IPS DF 4.7 (cell line): ENCODE data around the gene SAP30BP.

Experiments
- DNase-seq: peaks from one replicate; pipeline ENCODE4 v3.0.0-alpha.2; 2013; ENCODE audit warnings: low spot score; ENCODE audit errors: extremely low read depth

SAP30BP gene

DNA sequence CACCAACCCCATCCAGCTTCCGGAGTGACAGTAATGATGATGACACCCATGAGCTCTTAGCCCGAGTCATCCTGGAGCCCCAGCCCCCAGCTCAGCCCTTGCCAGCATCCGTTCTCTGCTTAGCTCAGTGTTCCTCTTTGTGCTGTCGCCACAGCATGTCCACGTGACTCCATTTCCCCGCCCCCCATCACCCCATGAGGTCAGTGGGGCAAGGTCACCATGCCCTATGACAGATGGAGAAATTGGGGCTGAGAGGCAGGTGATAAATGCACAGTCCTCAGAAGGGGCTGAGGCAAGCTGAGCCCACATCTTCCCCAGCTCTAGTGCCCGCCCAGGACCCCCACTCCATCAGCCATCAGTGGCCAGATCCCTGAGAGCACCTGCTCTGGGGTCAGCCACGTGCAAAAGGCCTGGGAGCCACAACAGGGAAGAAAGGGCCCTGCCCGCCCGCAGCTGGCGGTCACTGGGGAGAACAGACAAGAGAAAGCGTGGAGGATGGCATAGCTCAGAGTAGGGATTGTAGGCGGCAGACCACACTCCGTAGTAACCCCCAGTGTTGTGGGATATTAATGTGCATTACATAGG, 71.2 kb downstream of the SAP30BP start:
- no peak for DNase-seq

DNA sequence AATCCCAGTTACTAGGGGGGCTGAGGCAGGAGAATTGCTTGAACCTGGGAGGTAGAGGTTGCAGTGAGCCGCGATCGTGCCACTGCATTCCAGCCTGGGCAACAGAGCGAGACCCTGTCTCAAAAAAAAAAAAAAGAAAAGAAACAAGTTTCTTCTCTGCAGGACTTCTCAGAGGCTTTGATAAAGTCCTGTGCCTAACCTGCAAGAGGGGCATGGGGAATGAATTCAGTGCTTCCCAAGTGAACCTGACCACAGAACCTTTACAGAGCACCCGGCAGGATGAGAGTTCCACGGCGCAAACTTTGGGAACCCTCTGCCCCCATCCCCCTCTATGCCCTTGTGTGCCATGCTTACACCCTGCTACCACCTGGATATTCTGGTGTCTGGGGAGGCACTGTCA, 72.0 kb downstream of the SAP30BP start:
- DNase-seq: no peak

DNA sequence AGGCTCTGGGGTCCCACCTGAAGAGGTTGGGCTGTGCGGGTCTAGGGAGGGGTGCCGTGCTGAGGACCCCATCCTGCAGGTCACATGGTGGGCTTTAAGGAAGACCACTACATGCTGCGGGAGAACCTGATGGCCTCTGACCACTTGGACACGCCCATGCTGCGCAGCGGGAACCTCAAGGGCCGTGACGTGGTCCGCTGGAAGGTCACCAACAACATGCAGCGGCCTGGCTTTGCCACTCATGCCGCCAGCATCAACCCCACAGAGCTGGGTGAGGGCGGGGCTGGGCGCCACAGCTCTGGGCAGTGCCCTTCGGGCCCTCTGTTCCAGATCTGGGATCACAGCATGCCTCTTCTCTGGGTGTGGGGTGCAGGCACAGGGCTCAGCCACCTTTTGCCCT, 72.7 kb downstream of the SAP30BP start:
- DNase-seq: no peak

DNA sequence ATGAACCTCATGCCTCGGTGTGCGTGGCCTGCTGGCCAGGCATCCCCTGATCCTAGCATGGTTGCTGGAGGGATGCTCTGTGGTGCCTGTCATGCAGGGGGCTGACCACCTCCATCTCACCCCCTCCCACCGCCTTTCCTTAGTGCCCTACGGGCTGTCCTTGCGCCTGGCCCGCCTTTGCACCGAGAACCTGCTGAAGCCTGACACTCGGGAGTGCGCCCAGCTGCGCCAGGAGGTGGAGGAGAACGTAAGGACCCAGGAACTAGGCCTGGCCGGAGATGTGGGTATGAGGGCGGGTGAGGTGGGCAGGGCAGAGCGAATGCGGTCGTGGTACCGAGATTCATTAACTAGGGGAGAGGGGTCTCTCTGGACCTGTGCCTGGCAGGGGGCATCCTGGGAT, 73.1 kb downstream of the SAP30BP start:
- DNase-seq: no peak

DNA sequence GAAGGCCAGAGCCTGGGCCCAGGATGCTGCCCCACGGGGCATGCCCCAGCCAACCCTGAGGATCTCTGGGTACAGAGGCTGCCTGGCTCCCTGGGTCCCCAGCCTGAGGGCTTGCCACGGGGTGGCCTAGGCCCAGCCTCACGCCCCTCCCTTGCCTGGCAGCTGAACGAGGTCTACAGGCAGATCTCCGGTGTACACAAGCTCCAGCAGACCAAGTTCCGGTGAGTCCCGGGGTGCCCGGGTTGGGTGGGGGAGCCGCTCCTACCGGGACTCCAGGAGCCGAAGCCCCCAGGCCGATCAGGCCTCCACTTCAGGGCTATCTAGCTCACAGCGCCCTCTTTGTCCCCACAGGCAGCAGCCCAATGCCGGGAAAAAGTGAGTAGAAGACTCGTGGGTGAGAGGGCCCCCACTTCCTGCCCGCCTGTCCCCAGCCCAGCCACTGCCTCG, 73.5 kb downstream of the SAP30BP start:
- no peak for DNase-seq

DNA sequence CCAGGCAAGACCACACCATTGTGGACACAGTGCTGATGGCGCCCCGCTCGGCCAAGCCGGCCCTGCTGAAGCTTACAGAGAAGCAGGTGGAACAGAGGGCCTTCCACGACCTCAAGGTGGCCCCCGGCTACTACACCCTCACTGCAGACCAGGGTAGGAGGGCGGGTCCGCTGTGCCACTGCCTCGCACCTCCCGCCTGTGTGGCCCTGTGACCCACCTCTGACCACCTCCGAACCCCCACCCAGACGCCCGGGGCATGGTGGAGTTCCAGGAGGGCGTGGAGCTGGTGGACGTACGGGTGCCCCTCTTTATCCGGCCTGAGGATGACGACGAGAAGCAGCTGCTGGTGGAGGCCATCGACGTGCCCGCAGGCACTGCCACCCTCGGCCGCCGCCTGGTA, 75.2 kb downstream of the SAP30BP start:
- no peak for DNase-seq

DNA sequence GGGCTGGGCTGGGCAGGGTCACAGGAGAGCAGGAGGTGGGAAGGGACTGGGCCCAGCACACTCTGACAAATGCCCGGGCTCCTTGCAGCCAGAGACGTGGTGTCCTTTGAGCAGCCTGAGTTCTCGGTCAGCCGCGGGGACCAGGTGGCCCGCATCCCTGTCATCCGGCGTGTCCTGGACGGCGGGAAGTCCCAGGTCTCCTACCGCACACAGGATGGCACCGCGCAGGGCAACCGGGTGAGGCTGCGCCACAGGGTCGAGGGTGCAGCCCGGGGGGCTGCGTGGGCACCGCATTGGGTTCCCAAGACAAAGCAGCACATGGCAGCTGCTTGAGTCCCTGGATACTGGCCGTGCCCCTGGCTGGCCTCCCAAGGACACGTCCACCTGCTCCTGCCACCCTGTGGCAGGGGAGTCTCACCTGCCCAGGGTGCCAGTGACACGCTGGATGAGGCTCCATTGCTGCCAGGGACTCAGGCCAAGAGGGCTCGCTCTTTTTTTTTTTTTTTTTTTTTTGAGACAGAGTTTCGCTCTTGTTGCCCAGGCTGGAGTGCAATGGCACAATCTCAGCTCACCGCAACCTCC, 76.6 kb downstream of the SAP30BP start:
- no peak for DNase-seq

DNA sequence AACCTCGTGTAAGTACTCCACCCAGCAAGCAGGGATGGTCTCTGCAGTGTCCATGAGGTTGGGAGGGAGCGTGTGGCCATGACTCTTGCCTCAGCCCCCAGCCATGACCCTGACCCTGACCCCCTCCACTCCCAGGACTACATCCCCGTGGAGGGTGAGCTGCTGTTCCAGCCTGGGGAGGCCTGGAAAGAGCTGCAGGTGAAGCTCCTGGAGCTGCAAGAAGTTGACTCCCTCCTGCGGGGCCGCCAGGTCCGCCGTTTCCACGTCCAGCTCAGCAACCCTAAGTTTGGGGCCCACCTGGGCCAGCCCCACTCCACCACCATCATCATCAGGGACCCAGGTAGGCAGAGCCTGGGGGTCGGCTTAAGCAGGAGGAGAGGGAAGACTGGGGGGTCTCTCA, 81.6 kb downstream of the SAP30BP start:
- DNase-seq: no peak

DNA sequence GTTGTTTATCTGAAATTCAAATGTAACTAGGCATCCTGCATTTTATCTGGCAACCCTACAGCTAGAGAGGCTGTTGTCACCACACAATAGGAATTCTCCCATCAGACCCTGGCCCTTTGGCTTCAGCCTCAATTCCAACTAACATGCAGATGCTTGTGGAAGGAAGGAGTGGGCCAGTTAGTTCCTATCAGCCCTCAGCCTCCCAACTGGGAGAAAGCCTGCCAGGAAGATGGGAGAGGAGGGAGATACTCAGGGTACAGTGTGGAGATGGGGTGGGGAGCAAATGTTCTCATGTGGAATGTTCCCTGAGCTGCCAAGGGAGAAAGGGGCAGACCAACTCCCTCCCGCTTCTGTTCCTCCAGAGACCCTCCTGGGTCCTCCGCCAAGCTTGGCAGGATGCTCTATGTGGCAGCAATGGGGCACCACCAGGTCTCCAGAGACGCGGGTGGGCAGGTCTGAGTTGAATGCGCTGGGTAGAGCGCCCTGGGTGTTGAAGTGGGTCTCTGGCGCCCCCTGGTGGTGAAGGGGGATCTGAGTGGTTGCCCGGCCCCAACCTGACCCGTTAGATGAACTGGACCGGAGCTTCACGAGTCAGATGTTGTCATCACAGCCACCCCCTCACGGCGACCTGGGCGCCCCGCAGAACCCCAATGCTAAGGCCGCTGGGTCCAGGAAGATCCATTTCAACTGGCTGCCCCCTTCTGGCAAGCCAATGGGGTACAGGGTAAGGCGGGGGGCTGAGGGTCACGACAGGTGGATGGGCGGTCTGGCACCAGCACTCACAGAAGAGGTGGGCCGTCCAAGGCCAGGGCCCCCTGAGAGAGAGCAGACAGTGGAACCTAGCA, 82.6 kb downstream of the SAP30BP start:
- no peak for DNase-seq

DNA sequence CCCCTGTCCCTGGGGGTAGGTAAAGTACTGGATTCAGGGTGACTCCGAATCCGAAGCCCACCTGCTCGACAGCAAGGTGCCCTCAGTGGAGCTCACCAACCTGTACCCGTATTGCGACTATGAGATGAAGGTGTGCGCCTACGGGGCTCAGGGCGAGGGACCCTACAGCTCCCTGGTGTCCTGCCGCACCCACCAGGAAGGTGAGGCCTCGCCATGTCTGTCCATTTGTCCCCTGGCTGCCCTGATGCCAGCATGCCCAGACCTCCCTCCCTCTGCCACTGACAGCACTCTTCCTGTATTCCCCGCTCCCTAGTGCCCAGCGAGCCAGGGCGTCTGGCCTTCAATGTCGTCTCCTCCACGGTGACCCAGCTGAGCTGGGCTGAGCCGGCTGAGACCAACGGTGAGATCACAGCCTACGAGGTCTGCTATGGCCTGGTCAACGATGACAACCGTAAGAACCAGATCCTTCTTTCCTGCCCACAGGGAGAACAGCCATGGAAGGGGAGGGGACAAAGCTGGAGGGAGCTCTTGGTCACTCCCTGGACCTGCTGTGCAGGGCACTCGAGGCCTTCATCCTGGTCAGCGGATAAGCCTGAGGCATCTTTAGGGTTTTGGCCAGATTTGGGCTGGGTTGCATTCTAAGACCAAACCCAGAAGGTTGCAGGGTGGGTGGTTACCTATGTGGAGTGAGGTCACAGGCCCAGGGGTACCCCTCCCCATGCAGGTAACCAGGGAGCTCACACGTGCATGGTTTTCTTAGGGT, 83.7 kb downstream of the SAP30BP start:
- DNase-seq: no peak

DNA sequence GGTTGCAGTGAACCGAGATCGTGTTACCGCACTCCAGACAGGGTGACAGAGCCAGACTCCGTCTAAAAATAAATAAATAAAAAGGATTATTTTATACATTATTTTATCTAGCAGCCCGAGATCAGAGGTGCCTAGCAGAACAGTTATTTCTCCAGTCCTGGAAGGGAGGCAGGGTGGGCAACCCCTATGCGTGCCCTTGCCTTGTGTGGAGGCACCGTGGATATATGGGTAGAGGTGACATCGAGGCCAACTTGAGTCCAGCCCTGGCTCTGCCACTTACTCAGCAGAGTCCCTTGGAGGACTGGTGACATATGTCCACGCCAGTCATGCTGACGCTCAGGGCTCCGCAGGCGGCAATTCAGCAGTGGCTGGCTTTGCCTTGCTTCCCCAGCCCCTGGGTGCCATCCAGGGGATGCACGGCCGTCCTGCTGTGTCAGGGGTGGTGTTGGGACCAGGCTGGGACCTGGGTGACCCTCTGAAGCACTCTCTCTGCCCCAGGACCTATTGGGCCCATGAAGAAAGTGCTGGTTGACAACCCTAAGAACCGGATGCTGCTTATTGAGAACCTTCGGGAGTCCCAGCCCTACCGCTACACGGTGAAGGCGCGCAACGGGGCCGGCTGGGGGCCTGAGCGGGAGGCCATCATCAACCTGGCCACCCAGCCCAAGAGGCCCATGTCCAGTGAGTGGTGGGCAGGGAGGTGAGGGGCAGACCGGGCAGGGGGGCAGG, 84.7 kb downstream of the SAP30BP start:
- no peak for DNase-seq

DNA sequence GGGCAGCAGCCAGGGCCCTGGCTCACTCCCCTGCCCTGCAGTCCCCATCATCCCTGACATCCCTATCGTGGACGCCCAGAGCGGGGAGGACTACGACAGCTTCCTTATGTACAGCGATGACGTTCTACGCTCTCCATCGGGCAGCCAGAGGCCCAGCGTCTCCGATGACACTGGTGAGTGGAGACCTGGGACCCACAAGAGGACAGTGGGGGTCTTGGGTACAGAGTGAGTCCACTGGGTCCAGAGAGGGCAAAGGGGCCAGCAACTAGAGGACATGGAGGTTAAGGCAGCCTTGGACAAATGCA, 85.2 kb downstream of the SAP30BP start:
- DNase-seq: no peak

DNA sequence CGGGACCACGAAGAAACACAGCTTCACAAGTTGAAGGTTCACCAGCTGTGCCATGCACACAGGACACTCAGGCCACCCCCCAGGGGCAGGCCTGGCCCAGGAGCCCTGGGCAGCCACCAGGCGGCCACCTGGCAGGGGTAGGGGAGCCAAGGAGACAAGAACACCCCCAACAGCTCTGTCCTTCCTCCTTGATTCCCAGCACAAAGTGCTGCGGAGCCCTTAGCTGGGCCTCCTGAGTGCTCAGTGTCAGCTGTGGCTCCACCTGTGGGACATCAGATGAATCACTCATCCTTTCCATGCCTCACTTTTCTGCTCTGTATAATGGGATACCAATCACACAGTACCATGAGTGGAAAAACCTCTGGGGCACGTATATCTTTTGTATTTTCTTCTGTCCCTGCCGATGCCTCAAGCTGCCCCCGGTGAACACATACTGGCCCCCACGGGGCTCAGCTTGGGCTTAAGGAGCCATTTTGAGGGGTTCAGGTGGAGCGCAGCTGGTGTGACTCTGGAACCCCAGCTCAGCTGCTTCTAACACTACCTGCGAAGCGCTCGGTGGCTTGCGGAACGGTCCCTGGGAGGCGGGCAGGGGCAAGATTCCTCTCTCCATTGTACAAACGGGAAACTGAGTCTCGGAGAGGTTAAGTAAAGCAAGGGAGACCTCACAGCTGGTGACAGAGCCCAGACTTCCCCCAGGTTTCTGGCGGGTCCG, 85.8 kb downstream of the SAP30BP start:
- DNase-seq: no peak

DNA sequence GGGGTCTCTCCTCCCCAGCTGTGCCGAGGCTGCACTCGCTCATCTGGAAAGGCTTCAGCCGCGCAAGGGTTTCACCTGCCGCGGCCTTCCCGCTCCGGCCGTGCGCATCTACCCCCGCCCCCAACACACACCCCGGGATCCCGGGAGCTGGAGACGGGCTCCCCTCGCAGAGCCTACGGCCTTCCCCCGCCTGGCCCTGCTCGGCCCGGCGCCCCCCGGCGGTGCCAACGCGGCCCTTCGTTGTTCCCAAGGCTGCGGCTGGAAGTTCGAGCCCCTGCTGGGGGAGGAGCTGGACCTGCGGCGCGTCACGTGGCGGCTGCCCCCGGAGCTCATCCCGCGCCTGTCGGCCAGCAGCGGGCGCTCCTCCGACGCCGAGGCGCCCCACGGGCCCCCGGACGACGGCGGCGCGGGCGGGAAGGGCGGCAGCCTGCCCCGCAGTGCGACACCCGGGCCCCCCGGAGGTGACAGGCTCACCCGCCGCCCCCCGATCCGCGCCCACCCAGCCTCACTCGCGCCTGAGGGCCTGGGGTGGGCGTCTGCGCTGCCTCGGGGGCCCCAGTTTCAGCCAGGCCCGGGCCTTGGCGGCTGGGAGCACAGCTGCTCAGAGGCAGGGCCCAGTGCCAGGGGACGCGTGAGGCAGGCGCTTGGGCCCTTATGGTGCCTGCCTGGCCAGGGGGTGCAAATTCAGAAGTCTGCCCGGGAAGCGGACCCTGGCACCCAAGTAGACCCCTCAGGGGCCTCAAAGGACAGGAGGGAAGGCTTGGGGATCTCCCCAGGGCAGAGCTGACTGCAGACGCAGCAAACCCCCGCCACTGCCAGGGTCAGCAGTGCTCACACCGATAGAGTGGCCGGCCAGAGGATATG, 86.6 kb downstream of the SAP30BP start:
- no peak for DNase-seq

DNA sequence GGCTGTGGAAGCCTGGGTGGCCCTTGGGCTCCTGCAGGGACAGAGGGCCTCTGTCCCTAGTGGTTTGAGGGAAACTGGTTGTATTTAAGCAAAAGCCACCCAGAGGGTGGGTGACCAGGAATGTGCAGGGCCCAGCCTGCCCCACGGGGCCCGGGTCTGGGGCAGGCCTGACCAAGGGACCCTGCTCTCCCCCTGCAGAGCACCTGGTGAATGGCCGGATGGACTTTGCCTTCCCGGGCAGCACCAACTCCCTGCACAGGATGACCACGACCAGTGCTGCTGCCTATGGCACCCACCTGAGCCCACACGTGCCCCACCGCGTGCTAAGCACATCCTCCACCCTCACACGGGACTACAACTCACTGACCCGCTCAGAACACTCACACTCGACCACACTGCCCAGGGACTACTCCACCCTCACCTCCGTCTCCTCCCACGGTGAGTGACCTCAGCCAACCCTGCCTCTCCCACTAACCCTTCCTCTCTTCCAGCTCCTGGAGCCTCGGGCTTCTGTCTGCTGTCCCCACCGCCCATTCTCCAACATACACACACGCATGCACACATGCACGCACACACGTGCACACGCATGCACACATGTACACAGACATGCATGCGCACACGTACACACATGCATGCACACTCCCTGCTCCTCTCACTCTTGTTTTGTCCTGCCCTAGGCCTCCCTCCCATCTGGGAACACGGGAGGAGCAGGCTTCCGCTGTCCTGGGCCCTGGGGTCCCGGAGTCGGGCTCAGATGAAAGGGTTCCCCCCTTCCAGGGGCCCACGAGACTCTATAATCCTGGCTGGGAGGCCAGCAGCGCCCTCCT, 87.5 kb downstream of the SAP30BP start:
- DNase-seq: no peak

DNA sequence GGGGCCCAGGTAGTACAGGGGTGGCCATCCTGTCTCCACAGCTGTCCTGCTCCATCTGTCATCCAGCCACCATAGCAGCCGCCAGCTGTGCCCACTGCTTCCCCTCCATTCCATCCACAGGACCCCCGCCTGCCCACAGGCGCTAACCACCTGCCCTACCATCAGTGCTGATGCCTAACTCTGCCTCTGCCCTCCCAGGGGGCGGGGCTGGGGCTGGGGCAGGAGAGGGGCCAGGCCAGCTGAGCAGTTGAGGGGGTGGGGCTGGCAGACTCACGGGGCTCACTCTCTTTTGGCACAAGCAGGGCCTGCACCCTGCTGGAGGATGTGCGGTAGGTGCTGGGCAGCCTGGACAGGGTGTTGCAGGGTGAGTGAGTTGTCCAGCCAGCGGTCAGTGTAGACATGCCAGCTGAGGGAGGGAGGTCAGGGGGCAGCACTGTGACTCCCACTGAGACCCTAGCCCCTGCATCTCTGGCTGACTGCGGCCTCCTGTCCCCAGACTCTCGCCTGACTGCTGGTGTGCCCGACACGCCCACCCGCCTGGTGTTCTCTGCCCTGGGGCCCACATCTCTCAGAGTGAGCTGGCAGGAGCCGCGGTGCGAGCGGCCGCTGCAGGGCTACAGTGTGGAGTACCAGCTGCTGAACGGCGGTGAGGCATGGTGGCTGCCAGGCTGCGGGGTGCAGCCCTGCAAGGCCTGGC, 88.2 kb downstream of the SAP30BP start:
- DNase-seq: no peak

DNA sequence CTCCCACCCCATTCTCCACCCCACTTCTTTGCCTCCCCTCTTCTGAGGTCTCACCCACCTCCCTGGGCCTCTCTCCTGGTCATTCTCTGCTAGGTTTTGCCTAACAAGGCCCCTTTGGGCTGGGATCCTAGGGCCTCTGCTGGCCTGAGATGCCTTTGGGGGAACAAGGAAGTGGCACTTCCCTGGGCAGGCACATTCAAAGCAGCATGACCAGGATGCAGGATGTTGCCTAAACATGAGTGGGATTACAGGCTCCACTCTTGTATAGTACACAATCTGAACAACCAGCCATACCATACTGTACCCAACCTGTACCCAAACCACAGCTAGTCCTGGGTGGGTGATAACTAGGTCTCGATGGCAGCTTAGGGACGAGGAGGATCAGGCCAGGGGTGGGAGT, 88.9 kb downstream of the SAP30BP start:
- DNase-seq: no peak

DNA sequence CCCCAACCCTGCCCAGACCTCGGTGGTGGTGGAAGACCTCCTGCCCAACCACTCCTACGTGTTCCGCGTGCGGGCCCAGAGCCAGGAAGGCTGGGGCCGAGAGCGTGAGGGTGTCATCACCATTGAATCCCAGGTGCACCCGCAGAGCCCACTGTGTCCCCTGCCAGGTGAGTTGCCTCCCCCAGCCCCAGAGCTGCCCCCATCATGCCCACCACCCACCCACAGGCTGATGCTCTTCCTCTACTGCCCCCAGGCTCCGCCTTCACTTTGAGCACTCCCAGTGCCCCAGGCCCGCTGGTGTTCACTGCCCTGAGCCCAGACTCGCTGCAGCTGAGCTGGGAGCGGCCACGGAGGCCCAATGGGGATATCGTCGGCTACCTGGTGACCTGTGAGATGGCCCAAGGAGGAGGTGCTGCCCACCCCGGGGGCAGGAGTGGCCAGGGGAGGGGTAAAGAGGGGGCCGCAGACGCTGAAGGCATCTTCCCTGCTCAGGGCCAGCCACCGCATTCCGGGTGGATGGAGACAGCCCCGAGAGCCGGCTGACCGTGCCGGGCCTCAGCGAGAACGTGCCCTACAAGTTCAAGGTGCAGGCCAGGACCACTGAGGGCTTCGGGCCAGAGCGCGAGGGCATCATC, 89.4 kb downstream of the SAP30BP start:
- no peak for DNase-seq
